ENCODE data around the gene PDE4B.
"Not testable (repeated sequence)": the region's sequence is repeated elsewhere in the genome, so short reads cannot be mapped to it uniquely, and the experiment has no call there.

Gene PDE4B

GRCh38 chr1:65958561-65959350 lies 166.1 kb downstream of the PDE4B start:
- peak in 1 of 2 donors; percentile 73 for DNase-seq

- no peak for DNase-seq
These were observed 167.3 kb downstream of the PDE4B start for GRCh38 chr1:65959896-65960567.

- DNase-seq, result peak in 1 of 2 donors; percentile 33
These were observed 170.6 kb downstream of the PDE4B start for GRCh38 chr1:65963156-65963888.

- DNase-seq, result no peak
These were observed 171.4 kb downstream of the PDE4B start for GRCh38 chr1:65964123-65964522.

GRCh38 chr1:65965112-65965996 lies 172.7 kb downstream of the PDE4B start:
- peak in 1 of 2 donors; percentile 60 for DNase-seq

GRCh38 chr1:65967492-65967891 lies 174.8 kb downstream of the PDE4B start:
- not testable (repeated sequence) for DNase-seq

- DNase-seq, result no peak
These were observed 178.9 kb downstream of the PDE4B start for GRCh38 chr1:65971547-65971946.

- DNase-seq, result no peak
These were observed 183.0 kb downstream of the PDE4B start for GRCh38 chr1:65975708-65976107.

GRCh38 chr1:65979136-65980044 lies 186.7 kb downstream of the PDE4B start:
- peak; percentile 75 to 98 for DNase-seq

- no peak for DNase-seq
These were observed 187.5 kb downstream of the PDE4B start for GRCh38 chr1:65980237-65980636.

GRCh38 chr1:65983500-65983899 lies 190.8 kb downstream of the PDE4B start:
- no peak for DNase-seq

GRCh38 chr1:65985393-65986066 lies 192.8 kb downstream of the PDE4B start:
- DNase-seq, result peak in 1 of 2 donors; percentile 81

GRCh38 chr1:65986146-65986545 lies 193.5 kb downstream of the PDE4B start:
- no peak for DNase-seq

- no peak for DNase-seq
These were observed 197.5 kb downstream of the PDE4B start for GRCh38 chr1:65990161-65990560.

GRCh38 chr1:65991694-65992093 lies 199.0 kb downstream of the PDE4B start:
- DNase-seq, result no peak

- peak; percentile 56 to 89 for DNase-seq
These were observed 199.6 kb downstream of the PDE4B start for GRCh38 chr1:65992165-65992821.

GRCh38 chr1:65992831-65993271 lies 200.2 kb downstream of the PDE4B start:
- DNase-seq, result no peak

- DNase-seq, result peak in 1 of 2 donors; percentile 29
These were observed 201.5 kb downstream of the PDE4B start for GRCh38 chr1:65994223-65994622.

GRCh38 chr1:65995336-65995735 lies 202.6 kb downstream of the PDE4B start:
- DNase-seq, result peak in 1 of 2 donors; percentile 38

- no peak for DNase-seq
These were observed 203.2 kb downstream of the PDE4B start for GRCh38 chr1:65995928-65996327.
